ENCODE measurements around the gene TMEM271. TPM values are rescaled to one million over a fixed set of nuclear protein-coding genes. Genes with fewer than 3 reads are reported as not detected.

Gene TMEM271
- total RNA-seq, 2 experiments from 2014 or later: not detected

- H3K4me1 Mint-ChIP-seq (ENCODE audit: low read depth): peaks cover 5% of the 10 kb centered on the region
- H3K27ac ChIP-seq (ENCODE audit: low read depth in 1 of 2, low read length in 2 of 2): no peak overlapping the region
- H3K4me1 ChIP-seq (ENCODE audit: insufficient read depth, low read length): peaks cover 12% of the 10 kb centered on the region
- TF ChIP-seq CTCF (IDR thresholded peaks at IDR 0.05): no peak
- peaks cover 4% of the 10 kb centered on the region for H3K36me3 Mint-ChIP-seq (ENCODE audit: low read depth)
- H3K9me3 ChIP-seq (ENCODE audit: control insufficient read depth in 1 of 2, insufficient read depth in 1 of 2, low read length in 2 of 2): peaks cover 8 to 39% of the 10 kb centered on the region in 2 experiments
- H3K4me3 Mint-ChIP-seq: no peak overlapping the region
- no peak overlapping the region for H3K27ac Mint-ChIP-seq
- H3K27me3 ChIP-seq (ENCODE audit: control insufficient read depth in 1 of 2, insufficient read depth in 2 of 2, low read length in 2 of 2): peaks cover 27 to 36% of the 10 kb centered on the region in 2 experiments
- POLR2A ChIA-PET: no interaction called here
- H3K4me3 ChIP-seq (ENCODE audit: low read length): no peak overlapping the region
- CTCF ChIA-PET: no interaction called here
- ATAC-seq (ENCODE audit: poor library complexity) (no peak), DNase-seq (no peak)
- H3K27me3 Mint-ChIP-seq: peaks cover 56% of the 10 kb centered on the region
- H3K9me3 Mint-ChIP-seq: peaks cover 4% of the 10 kb centered on the region
- no peaks in the 10 kb centered on the region for H3K36me3 ChIP-seq (ENCODE audit: insufficient read depth, low read length)
- intact Hi-C loops (cut with DNase I, micrococcal nuclease): no loop called here
Observed at GRCh38 chr4:579543-580175, 3.6 kb upstream of the TMEM271 start.

GRCh38 chr4:578451-579443 is 2.7 kb upstream of the TMEM271 start:
- Mint-ChIP-seq H3K27me3 (peaks cover 55% of the 10 kb centered on the region), H3K27ac (no peak overlapping the region)

More at GRCh38 chr4:578451-579443, 2.7 kb upstream of the TMEM271 start:
- CTCF ChIA-PET: no interaction called here
- ATAC-seq (ENCODE audit: poor library complexity) (no peak), DNase-seq (no peak)
- Mint-ChIP-seq H3K9me3 (no peaks in the 10 kb centered on the region), H3K4me3 (no peak overlapping the region), H3K4me1 (ENCODE audit: low read depth) (peaks cover 5% of the 10 kb centered on the region), H3K36me3 (ENCODE audit: low read depth) (no peaks in the 10 kb centered on the region)
- peaks cover 36 to 42% of the 10 kb centered on the region in 2 experiments for H3K27me3 ChIP-seq (ENCODE audit: control insufficient read depth in 1 of 2, insufficient read depth in 2 of 2, low read length in 2 of 2)
- intact Hi-C loops (cut with DNase I, micrococcal nuclease): no loop called here
- POLR2A ChIA-PET: no interaction called here
- H3K4me1 ChIP-seq (ENCODE audit: insufficient read depth, low read length): peaks cover 14% of the 10 kb centered on the region
- no peaks in the 10 kb centered on the region for H3K36me3 ChIP-seq (ENCODE audit: insufficient read depth, low read length)
- no peak overlapping the region for H3K4me3 ChIP-seq (ENCODE audit: low read length)
- TF ChIP-seq CTCF (IDR thresholded peaks at IDR 0.05): no peak
- peaks cover under 1 to 44% of the 10 kb centered on the region in 2 experiments for H3K9me3 ChIP-seq (ENCODE audit: control insufficient read depth in 1 of 2, insufficient read depth in 1 of 2, low read length in 2 of 2)
- no peak overlapping the region for H3K27ac ChIP-seq (ENCODE audit: low read depth in 1 of 2, low read length in 2 of 2)

All from CD4-positive, alpha-beta T cell (primary cell).